Neural cell (in vitro differentiated cells): ENCODE measurements around the gene MYPN.

Source experiments
- EP300 ChIP-seq: fragments of 450-650 bp; conservative IDR thresholded peaks from 2 replicates; pipeline ENCODE4 v1.6.1; 2014; ENCODE audit warnings: antibody characterized with exemption, mild to moderate bottlenecking, moderate library complexity; ENCODE audit not compliant: poor library complexity, severe bottlenecking
- EZH2 ChIP-seq: fragments of 200-600, 300-800 bp; shearing (Covaris generic), sonication (generic); IDR thresholded peaks from 2 replicates; pipeline ENCODE4 v1.6.1; 2014; ENCODE audit warnings: antibody characterized with exemption, low read length, borderline replicate concordance, mild to moderate bottlenecking; ENCODE audit not compliant: insufficient read depth, poor library complexity, severe bottlenecking
- MXI1 ChIP-seq: fragments of 450-650 bp; conservative IDR thresholded peaks from 2 replicates; pipeline ENCODE4 v1.6.1; 2014; ENCODE audit warnings: antibody characterized with exemption, mild to moderate bottlenecking; ENCODE audit not compliant: poor library complexity, severe bottlenecking
- POLR2AphosphoS5 ChIP-seq: IDR thresholded peaks from 2 replicates; pipeline ENCODE4 v1.6.1; 2012
- RAD21 ChIP-seq: fragments of 450-650 bp; conservative IDR thresholded peaks from 2 replicates; pipeline ENCODE4 v1.6.1; 2014; ENCODE audit warnings: antibody characterized with exemption, mild to moderate bottlenecking, moderate library complexity
- SMC3 ChIP-seq: fragments of 450-650 bp; conservative IDR thresholded peaks from 2 replicates; pipeline ENCODE4 v1.6.1; 2014; ENCODE audit warnings: antibody characterized with exemption, mild to moderate bottlenecking, moderate library complexity; ENCODE audit not compliant: poor library complexity
- TAF1 ChIP-seq: IDR thresholded peaks from 2 replicates; pipeline ENCODE4 v1.6.1; 2012; ENCODE audit warnings: low read depth
- TF ChIP-seq, protein P1 (sequence below): fragments of 450-650 bp; IDR thresholded peaks from 2 replicates; pipeline ENCODE4 v1.5.1; 2014; ENCODE audit warnings: antibody characterized with exemption, mild to moderate bottlenecking, moderate library complexity; ENCODE audit not compliant: poor library complexity, severe bottlenecking

DNA sequence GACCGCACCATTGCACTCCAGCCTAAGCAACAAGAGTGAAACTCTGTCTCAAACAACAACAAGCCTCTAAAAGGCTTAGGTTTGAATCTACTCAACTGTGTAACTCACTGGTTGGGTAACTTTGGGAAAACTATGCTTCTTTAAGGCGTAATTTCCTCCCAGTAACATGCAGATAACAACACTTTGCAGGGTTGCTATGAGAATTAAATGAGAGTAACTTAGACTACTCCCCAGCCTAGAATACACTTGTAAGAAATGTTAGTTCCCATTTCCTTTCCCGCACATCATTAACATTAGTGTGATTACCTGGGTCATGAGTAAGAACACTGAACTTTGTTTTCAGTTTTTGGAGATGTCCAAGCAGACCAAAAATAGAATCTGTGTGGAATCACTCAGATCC, 5.4 kb upstream of the MYPN start:
- TF ChIP-seq EZH2 = no peak
- TF ChIP-seq, protein P1, sequence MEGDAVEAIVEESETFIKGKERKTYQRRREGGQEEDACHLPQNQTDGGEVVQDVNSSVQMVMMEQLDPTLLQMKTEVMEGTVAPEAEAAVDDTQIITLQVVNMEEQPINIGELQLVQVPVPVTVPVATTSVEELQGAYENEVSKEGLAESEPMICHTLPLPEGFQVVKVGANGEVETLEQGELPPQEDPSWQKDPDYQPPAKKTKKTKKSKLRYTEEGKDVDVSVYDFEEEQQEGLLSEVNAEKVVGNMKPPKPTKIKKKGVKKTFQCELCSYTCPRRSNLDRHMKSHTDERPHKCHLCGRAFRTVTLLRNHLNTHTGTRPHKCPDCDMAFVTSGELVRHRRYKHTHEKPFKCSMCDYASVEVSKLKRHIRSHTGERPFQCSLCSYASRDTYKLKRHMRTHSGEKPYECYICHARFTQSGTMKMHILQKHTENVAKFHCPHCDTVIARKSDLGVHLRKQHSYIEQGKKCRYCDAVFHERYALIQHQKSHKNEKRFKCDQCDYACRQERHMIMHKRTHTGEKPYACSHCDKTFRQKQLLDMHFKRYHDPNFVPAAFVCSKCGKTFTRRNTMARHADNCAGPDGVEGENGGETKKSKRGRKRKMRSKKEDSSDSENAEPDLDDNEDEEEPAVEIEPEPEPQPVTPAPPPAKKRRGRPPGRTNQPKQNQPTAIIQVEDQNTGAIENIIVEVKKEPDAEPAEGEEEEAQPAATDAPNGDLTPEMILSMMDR = no peak
- no peak for TF ChIP-seq RAD21
- no peak for TF ChIP-seq EP300
- TF ChIP-seq POLR2AphosphoS5 = no peak
- TF ChIP-seq MXI1 = no peak
- no peak for TF ChIP-seq TAF1
- no peak for TF ChIP-seq SMC3
